Adrenal gland (tissue), 12 donors: ENCODE measurements around the gene TNS4. TPM values are rescaled to one million over a fixed set of nuclear protein-coding genes. Genes with fewer than 3 reads are reported as not detected.

Experiments
- DNase-seq, 7 donors: peaks; one replicate each; pipeline ENCODE4 v3.0.0-alpha.2; 2019 to 2020
- H3K27ac ChIP-seq, 5 donors: fragments of 200-600 bp; sonication (generic) in 4 of 5; 1 replicate in 3 of 5; 2 replicates in 2 of 5; pipeline versions ENCODE4 v1.5.1 to v1.8.0; 2016 to 2020; ENCODE audit warnings: mild to moderate bottlenecking in 1 of 5
- H3K27me3 ChIP-seq: fragments of 200-600 bp; 2 replicates; pipeline ENCODE4 v1.8.0; 2021
- H3K36me3 ChIP-seq, 2 donors: fragments of 200-600 bp; replicated peaks in 1 of 2; 1 replicate in 1 of 2; 2 replicates in 1 of 2; pipeline versions ENCODE4 v1.5.1 to v1.8.0; 2018 to 2022
- H3K4me1 ChIP-seq, 2 donors: fragments of 200-600 bp; replicated peaks in 1 of 2; 1 replicate in 1 of 2; 2 replicates in 1 of 2; pipeline versions ENCODE4 v1.5.1 to v1.8.0; 2018 to 2021
- H3K4me3 ChIP-seq, 4 donors: fragments of 200-600 bp; sonication (generic) in 3 of 4; one replicate each; pipeline ENCODE4 v1.5.1; 2016 to 2018
- H3K9me3 ChIP-seq, 3 donors: fragments of 200-600 bp; sonication (generic) in 1 of 3; replicated peaks in 1 of 3; 1 replicate in 2 of 3; 2 replicates in 1 of 3; pipeline versions ENCODE4 v1.5.1 to v1.8.0; 2016 to 2021
- POLR2A ChIP-seq, 2 donors: fragments of 450-650 bp; IDR thresholded peaks; one replicate each; pipeline ENCODE4 v1.6.1; 2017; ENCODE audit warnings: antibody characterized with exemption in 2 of 2, mild to moderate bottlenecking in 2 of 2, moderate library complexity in 1 of 2
- WGBS, 4 donors: extraction: QIAGEN DNeasy Blood & Tissue Kit in 2 of 4; methylation state at CpG; one replicate each; pipeline versions ENCODE4 v1.1.5 to v1.1.7; 2013 to 2017; 5-methylcytosine and 5-hydroxymethylcytosine counted together
- intact Hi-C, 2 donors: fragments of 100-400 bp; cut with DNase I; formaldehyde crosslinking; loops; one replicate each; pipeline versions ENCODE4 v1.14.1 to v1.15.0; 2022 to 2023
- polyA plus RNA-seq, 3 donors: library from polyadenylated mRNA; stranded (reverse); fragments of 200-250 nt in 2 of 3; fragments of 350-450 nt in 1 of 3; fragmentation: Illumina TruSeq in 1 of 3; extraction: RNeasy Lipid Tissue Mini Kit (QIAGEN cat#74804) in 1 of 3; gene quantifications; one replicate each; pipeline ENCODE4 v1.2.3, GENCODE V29; 2013 to 2014
- total RNA-seq, 9 donors: library from RNA; depleted of rRNA in 4 of 9; stranded (reverse); fragments of >200 nt in 4 of 9; fragments of 120-200 nt in 1 of 9; fragmentation: NEBNext Ultra II Directional in 1 of 9; extraction: Animal tissue kit (Norgen Biotek cat#: 25700) in 1 of 9; gene quantifications; one replicate each; pipeline versions ENCODE4 v1.1.0 to v1.2.4, GENCODE V29; 2013 to 2023
- TF ChIP-seq, protein P1 (sequence below), 6 experiments: fragments of 450-650 bp in 4 of 6; fragments of 200-600 bp in 2 of 6; sonication (generic) in 1 of 6; IDR thresholded peaks; 1 replicate in 5 of 6; 2 replicates in 1 of 6; pipeline versions ENCODE4 v1.5.1 to v1.8.0; 2016 to 2021; ENCODE audit warnings: antibody characterized with exemption in 6 of 6, mild to moderate bottlenecking in 2 of 6, moderate library complexity in 1 of 6
- donor health status: healthy with polysubstance abuse.
- donor health status: Bipolar disorder and iron deficiency.
- donor health status: DM: yes; HTN: yes; CAD: no.
- donor health status: DM: no; HTN: no; CAD: no.
- donor health status: DM: no; HTN: no; CAD: no.
- donor health status: DM: yes; HTN: yes; CAD: no.

Gene TNS4
- total and polyA plus RNA-seq, 12 donors: 0.07 to 0.32 (median 0.11) TPM; not detected in 7

DNA sequence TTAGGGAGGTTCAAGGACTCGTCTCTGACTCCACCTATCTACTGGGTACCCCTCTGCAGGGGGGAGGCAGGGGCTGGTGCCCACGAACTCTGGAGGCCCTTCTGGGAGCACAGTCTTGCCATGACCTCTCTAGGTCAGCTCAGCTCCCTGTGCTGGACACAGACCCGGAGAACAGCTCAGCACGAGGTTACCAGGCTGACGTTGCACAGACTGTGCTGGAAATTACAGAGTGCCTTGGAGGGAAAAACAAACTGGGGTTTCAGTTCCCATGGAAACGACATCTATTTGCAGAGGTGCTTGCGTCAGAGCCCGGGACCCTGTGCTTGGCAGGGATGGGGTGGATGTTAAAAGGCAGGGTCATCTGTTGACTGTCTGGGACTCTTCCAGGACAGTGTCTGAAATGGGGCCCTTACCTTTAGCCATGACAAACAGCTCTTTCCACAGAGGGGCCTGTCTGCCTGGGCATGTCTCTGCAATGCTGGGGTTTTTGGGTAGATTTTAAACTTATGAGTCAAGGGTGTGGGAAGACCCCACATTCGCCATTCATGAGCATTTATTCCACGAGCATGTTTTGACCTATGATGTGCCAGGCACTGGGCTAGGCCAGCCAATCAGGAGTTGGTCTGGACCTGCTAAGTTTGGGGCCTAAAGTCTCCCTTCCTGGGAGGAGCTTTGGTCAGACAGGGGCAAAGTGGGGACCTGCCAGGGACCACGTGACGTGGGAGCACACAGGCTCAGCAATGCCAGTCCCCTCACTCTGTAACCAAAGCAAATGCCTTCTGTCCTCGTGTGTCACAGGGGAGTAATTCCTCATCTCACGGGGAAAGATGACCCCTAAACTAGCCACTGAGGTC, 41.4 kb upstream of the TNS4 start:
- Histone ChIP-seq H3K4me1 (peaks cover 30 to 40% of the 10 kb centered on the region in 2 donors), H3K27ac (peak overlapping the region; percentile 39 to 97 (median 86)), H3K9me3 (no peaks in the 10 kb centered on the region), H3K36me3 (no peaks in the 10 kb centered on the region), H3K4me3 (no peak overlapping the region), H3K27me3 (no peaks in the 10 kb centered on the region)
- intact Hi-C loops: no loop called here
- 37 to 43% (median 40%) methylated on average over 10 to 14 of the region's 14 CpGs for WGBS, 4 donors
- peak; percentile 68 to 95 (median 90) for DNase-seq
- TF ChIP-seq POLR2A (IDR thresholded peaks at IDR 0.05): no peak
- TF ChIP-seq, protein P1, sequence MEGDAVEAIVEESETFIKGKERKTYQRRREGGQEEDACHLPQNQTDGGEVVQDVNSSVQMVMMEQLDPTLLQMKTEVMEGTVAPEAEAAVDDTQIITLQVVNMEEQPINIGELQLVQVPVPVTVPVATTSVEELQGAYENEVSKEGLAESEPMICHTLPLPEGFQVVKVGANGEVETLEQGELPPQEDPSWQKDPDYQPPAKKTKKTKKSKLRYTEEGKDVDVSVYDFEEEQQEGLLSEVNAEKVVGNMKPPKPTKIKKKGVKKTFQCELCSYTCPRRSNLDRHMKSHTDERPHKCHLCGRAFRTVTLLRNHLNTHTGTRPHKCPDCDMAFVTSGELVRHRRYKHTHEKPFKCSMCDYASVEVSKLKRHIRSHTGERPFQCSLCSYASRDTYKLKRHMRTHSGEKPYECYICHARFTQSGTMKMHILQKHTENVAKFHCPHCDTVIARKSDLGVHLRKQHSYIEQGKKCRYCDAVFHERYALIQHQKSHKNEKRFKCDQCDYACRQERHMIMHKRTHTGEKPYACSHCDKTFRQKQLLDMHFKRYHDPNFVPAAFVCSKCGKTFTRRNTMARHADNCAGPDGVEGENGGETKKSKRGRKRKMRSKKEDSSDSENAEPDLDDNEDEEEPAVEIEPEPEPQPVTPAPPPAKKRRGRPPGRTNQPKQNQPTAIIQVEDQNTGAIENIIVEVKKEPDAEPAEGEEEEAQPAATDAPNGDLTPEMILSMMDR (IDR thresholded peaks at IDR 0.05): no peak

DNA sequence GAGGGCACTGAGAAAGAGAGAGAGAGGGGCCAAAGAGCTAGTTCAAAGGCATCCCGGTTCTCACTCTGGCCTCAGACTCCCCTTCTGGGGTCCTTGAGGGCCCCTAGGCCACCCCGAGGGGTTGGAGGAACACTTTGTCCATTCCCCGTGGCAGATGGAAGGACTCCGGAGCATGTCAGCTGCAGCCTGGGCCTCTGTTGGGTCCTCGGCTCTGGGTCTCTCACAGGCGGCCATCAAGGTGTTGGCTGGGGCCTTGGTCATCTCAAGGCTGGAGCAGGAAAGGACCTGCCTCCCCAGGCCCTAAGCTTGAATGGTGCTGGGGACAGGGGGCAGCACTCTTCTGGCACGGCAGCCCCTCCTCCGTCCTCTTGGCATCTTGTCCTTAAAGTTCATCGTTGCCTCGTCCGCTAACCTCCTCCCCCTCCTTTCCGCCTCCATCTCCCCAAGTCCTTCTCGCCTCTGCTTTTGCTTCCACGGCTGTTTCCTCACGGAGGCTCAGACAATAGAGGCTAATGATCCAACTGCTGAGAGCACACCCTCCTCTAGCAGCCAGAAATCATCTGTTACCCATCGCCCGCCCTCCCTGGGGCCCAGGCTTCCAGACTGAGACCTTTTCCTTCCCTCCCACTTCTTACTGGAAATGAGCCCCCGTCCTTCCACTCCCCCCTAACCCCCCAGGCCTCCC, 40.6 kb upstream of the TNS4 start:
- intact Hi-C loops: no loop called here
- no peak for DNase-seq
- 60 to 67% (median 64%) methylated on average over 15 to 18 of the region's 18 CpGs for WGBS, 4 donors

DNA sequence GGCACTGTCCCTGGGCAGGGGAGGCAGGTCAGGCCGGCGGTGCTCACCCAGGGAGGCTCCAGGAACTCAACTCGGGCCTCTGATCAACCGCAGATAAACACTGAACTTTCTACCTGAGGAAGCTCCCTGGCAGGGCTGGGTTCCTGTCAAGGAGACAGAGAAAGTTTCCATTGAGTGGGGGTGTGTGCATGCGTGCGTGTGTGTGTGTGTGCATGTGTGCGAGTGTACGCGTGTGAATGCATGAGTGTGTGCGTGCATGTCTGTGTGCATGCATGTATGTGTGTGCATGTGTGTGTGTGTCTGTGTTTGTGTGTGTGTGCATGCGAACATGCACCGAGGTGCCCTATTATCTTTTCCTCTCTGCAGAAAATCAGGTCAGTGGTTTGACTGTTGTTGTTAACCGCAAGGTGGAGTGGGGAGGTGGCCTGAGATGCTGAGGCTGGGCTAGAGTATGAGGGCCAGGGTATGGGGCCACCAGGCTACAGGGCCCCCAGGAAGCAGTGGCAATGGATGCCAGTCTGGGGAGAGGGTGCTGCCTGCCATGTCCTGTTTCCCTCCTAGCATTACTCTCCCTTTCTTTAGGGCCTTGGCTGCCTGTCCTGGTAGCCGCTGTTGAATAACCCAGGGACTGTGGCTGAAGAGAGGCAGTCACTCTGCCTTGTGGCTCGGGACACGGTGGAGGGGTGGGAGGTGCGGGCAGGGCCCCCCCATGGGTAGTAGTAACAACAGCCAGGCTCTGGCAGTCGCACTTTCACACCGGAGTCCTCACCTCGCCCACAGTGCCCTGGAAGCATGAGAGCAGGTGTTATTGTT, 39.8 kb upstream of the TNS4 start:
- WGBS, 4 donors: 69 to 87% (median 84%) methylated on average over 18 to 20 of the region's 20 CpGs
- H3K9me3 ChIP-seq: no peaks in the 10 kb centered on the region
- intact Hi-C loops: no loop called here
- H3K4me1 ChIP-seq: peaks cover 31 to 55% of the 10 kb centered on the region in 2 donors
- peak in 2 of 7 donors; percentile 8 to 18 for DNase-seq
- TF ChIP-seq, protein P1 (IDR thresholded peaks at IDR 0.05): no peak
- peak overlapping the region; percentile 8 to 97 (median 86) for H3K27ac ChIP-seq
- H3K36me3 ChIP-seq: no peaks in the 10 kb centered on the region
- H3K27me3 ChIP-seq: no peaks in the 10 kb centered on the region
- H3K4me3 ChIP-seq: no peak overlapping the region

More for the DNA sequence above, 40.6 kb upstream of the TNS4 start:
- Histone ChIP-seq H3K27ac (peak overlapping the region; percentile 8 to 97 (median 86)), H3K9me3 (no peaks in the 10 kb centered on the region), H3K4me1 (peaks cover 31 to 48% of the 10 kb centered on the region in 2 donors), H3K4me3 (no peak overlapping the region), H3K27me3 (no peaks in the 10 kb centered on the region), H3K36me3 (no peaks in the 10 kb centered on the region)
- TF ChIP-seq, protein P1 (IDR thresholded peaks at IDR 0.05): no peak
- no peak for TF ChIP-seq POLR2A (IDR thresholded peaks at IDR 0.05)

DNA sequence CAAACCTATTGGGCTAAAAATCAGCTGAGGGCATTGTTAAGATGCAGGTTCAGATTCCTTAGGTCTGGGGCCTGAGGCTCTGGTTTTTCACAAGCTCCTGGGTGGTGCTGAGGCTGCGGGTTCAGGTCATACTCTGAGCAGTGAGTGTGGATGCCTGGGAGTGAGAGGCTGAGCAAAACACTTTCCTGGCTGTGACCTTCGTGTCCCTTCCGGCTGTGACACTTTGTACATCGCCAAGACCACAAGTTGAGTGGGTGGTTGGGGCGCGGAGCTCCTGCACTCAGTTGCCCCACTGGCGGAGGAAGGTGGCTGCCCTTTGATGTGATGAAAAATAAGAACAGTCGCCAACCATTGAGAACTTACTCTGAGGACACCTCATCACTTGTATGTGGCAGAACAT, 39.0 kb upstream of the TNS4 start:
- Histone ChIP-seq H3K27me3 (no peaks in the 10 kb centered on the region), H3K36me3 (no peaks in the 10 kb centered on the region), H3K4me1 (peaks cover 31 to 61% of the 10 kb centered on the region in 2 donors), H3K9me3 (no peaks in the 10 kb centered on the region), H3K4me3 (no peak overlapping the region), H3K27ac (peak overlapping the region in 2 of 5 donors; percentile 88 to 97)
- WGBS, 4 donors: 89 to 93% (median 92%) methylated on average over 3 to 8 of the region's 8 CpGs
- TF ChIP-seq, protein P1 (IDR thresholded peaks at IDR 0.05): no peak
- no peak for TF ChIP-seq POLR2A (IDR thresholded peaks at IDR 0.05)
- peak in 1 of 7 donors; percentile 14 for DNase-seq
- intact Hi-C loops: no loop called here
